Adrenal gland (tissue), 12 donors: ENCODE results near the gene PAPOLB. TPM values are rescaled to one million over a fixed set of nuclear protein-coding genes. Genes with fewer than 3 reads are reported as not detected.

Experiments used
- DNase-seq, 7 donors: peaks; one replicate each; pipeline ENCODE4 v3.0.0-alpha.2; 2019 to 2020
- H3K27ac ChIP-seq, 5 donors: fragments of 200-600 bp; sonication (generic) in 4 of 5; 1 replicate in 3 of 5; 2 replicates in 2 of 5; pipeline versions ENCODE4 v1.5.1 to v1.8.0; 2016 to 2020; ENCODE audit warnings: mild to moderate bottlenecking in 1 of 5
- H3K27me3 ChIP-seq: fragments of 200-600 bp; 2 replicates; pipeline ENCODE4 v1.8.0; 2021
- H3K36me3 ChIP-seq, 2 donors: fragments of 200-600 bp; replicated peaks in 1 of 2; 1 replicate in 1 of 2; 2 replicates in 1 of 2; pipeline versions ENCODE4 v1.5.1 to v1.8.0; 2018 to 2022
- H3K4me1 ChIP-seq, 2 donors: fragments of 200-600 bp; replicated peaks in 1 of 2; 1 replicate in 1 of 2; 2 replicates in 1 of 2; pipeline versions ENCODE4 v1.5.1 to v1.8.0; 2018 to 2021
- H3K4me3 ChIP-seq, 4 donors: fragments of 200-600 bp; sonication (generic) in 3 of 4; one replicate each; pipeline ENCODE4 v1.5.1; 2016 to 2018
- H3K9me3 ChIP-seq, 3 donors: fragments of 200-600 bp; sonication (generic) in 1 of 3; replicated peaks in 1 of 3; 1 replicate in 2 of 3; 2 replicates in 1 of 3; pipeline versions ENCODE4 v1.5.1 to v1.8.0; 2016 to 2021
- CTCF ChIP-seq, 6 experiments: fragments of 450-650 bp in 4 of 6; fragments of 200-600 bp in 2 of 6; sonication (generic) in 1 of 6; IDR thresholded peaks; 1 replicate in 5 of 6; 2 replicates in 1 of 6; pipeline versions ENCODE4 v1.5.1 to v1.8.0; 2016 to 2021; ENCODE audit warnings: antibody characterized with exemption in 6 of 6, mild to moderate bottlenecking in 2 of 6, moderate library complexity in 1 of 6
- POLR2A ChIP-seq, 2 donors: fragments of 450-650 bp; IDR thresholded peaks; one replicate each; pipeline ENCODE4 v1.6.1; 2017; ENCODE audit warnings: antibody characterized with exemption in 2 of 2, mild to moderate bottlenecking in 2 of 2, moderate library complexity in 1 of 2
- WGBS, 4 donors: extraction: QIAGEN DNeasy Blood & Tissue Kit in 2 of 4; methylation state at CpG; one replicate each; pipeline versions ENCODE4 v1.1.5 to v1.1.7; 2013 to 2017; 5-methylcytosine and 5-hydroxymethylcytosine counted together
- intact Hi-C, 2 donors: fragments of 100-400 bp; cut with DNase I; formaldehyde crosslinking; loops; one replicate each; pipeline versions ENCODE4 v1.14.1 to v1.15.0; 2022 to 2023
- polyA plus RNA-seq, 3 donors: library from polyadenylated mRNA; stranded (reverse); fragments of 200-250 nt in 2 of 3; fragments of 350-450 nt in 1 of 3; fragmentation: Illumina TruSeq in 1 of 3; extraction: RNeasy Lipid Tissue Mini Kit (QIAGEN cat#74804) in 1 of 3; gene quantifications; one replicate each; pipeline ENCODE4 v1.2.3, GENCODE V29; 2013 to 2014
- total RNA-seq, 9 donors: library from RNA; depleted of rRNA in 4 of 9; stranded (reverse); fragments of >200 nt in 4 of 9; fragments of 120-200 nt in 1 of 9; fragmentation: NEBNext Ultra II Directional in 1 of 9; extraction: Animal tissue kit (Norgen Biotek cat#: 25700) in 1 of 9; gene quantifications; one replicate each; pipeline versions ENCODE4 v1.1.0 to v1.2.4, GENCODE V29; 2013 to 2023
- donor health status: healthy with polysubstance abuse.
- donor health status: Bipolar disorder and iron deficiency.
- donor health status: DM: yes; HTN: yes; CAD: no.
- donor health status: DM: no; HTN: no; CAD: no.
- donor health status: DM: no; HTN: no; CAD: no.
- donor health status: DM: yes; HTN: yes; CAD: no.

The PAPOLB gene
- total and polyA plus RNA-seq, 12 donors, result 0.04 to 0.11 (median 0.08) TPM; not detected in 9

GRCh38 chr7:4817178-4817901 lies 44.5 kb downstream of the PAPOLB start:
- H3K36me3 ChIP-seq, result no peaks in the 10 kb centered on the region
- H3K27me3 ChIP-seq, result no peaks in the 10 kb centered on the region
- no peaks in the 10 kb centered on the region for H3K4me1 ChIP-seq
- no peak overlapping the region for H3K27ac ChIP-seq
- H3K9me3 ChIP-seq, result no peaks in the 10 kb centered on the region
- TF ChIP-seq POLR2A (IDR thresholded peaks at IDR 0.05) (no peak), CTCF (IDR thresholded peaks at IDR 0.05) (no peak)
- WGBS, 4 donors, result 87 to 91% (median 88%) methylated on average over 28 to 38 of the region's 38 CpGs
- DNase-seq, result no peak
- intact Hi-C loops, result no loop called here
- no peak overlapping the region for H3K4me3 ChIP-seq

- WGBS, 4 donors, result 84 to 90% (median 86%) methylated on average over 12 to 26 of the region's 26 CpGs
- Histone ChIP-seq H3K4me1 (no peaks in the 10 kb centered on the region), H3K27me3 (no peaks in the 10 kb centered on the region), H3K9me3 (no peaks in the 10 kb centered on the region), H3K27ac (no peak overlapping the region), H3K4me3 (no peak overlapping the region), H3K36me3 (no peaks in the 10 kb centered on the region)
- no peak for DNase-seq
- intact Hi-C loops, result no loop called here
- TF ChIP-seq CTCF (IDR thresholded peaks at IDR 0.05) (no peak), POLR2A (IDR thresholded peaks at IDR 0.05) (no peak)
Observed at GRCh38 chr7:4816419-4817080, 45.3 kb downstream of the PAPOLB start.

GRCh38 chr7:4815609-4816418 lies 46.0 kb downstream of the PAPOLB start:
- H3K4me1 ChIP-seq, result no peaks in the 10 kb centered on the region
- 78 to 93% (median 84%) methylated on average over 10 to 38 of the region's 38 CpGs for WGBS, 4 donors
- intact Hi-C loops, result no loop called here
- H3K27ac ChIP-seq, result no peak overlapping the region
- no peaks in the 10 kb centered on the region for H3K9me3 ChIP-seq
- no peak overlapping the region for H3K4me3 ChIP-seq
- H3K27me3 ChIP-seq, result no peaks in the 10 kb centered on the region
- no peak for DNase-seq
- no peaks in the 10 kb centered on the region for H3K36me3 ChIP-seq
- no peak for TF ChIP-seq POLR2A (IDR thresholded peaks at IDR 0.05)
- no peak for TF ChIP-seq CTCF (IDR thresholded peaks at IDR 0.05)

- no peaks in the 10 kb centered on the region for H3K9me3 ChIP-seq
- TF ChIP-seq CTCF (IDR thresholded peaks at IDR 0.05), result no peak
- TF ChIP-seq POLR2A (IDR thresholded peaks at IDR 0.05), result no peak
- WGBS, 4 donors, result 97 to 99% (median 97%) methylated on average over 9 to 14 of the region's 14 CpGs
Observed at GRCh38 chr7:4815121-4815520, 46.7 kb downstream of the PAPOLB start.

More at GRCh38 chr7:4815121-4815520, 46.7 kb downstream of the PAPOLB start:
- H3K4me1 ChIP-seq, result no peaks in the 10 kb centered on the region
- no peak for DNase-seq
- intact Hi-C loops, result no loop called here
- no peaks in the 10 kb centered on the region for H3K36me3 ChIP-seq
- H3K27ac ChIP-seq, result no peak overlapping the region
- H3K4me3 ChIP-seq, result no peak overlapping the region
- H3K27me3 ChIP-seq, result no peaks in the 10 kb centered on the region
